ENCODE data around the gene OLFML1.

The OLFML1 gene

GRCh38 chr11:7484131-7484530 lies 1.2 kb upstream of the OLFML1 start:
- no peak for DNase-seq

GRCh38 chr11:7484645-7485044 lies 661 bp upstream of the OLFML1 start:
- no peak for DNase-seq

GRCh38 chr11:7486098-7486780 lies 933 bp downstream of the OLFML1 start:
- no peak for DNase-seq

- no peak for DNase-seq
Measured at GRCh38 chr11:7486781-7487140, 1.5 kb downstream of the OLFML1 start.

- DNase-seq = no peak
Measured at GRCh38 chr11:7487360-7487759, 2.1 kb downstream of the OLFML1 start.

- no peak for DNase-seq
Measured at GRCh38 chr11:7488681-7489080, 3.4 kb downstream of the OLFML1 start.

- DNase-seq = peak; percentile 52 to 65
Measured at GRCh38 chr11:7489376-7489775, 4.1 kb downstream of the OLFML1 start.

GRCh38 chr11:7490054-7490453 lies 4.7 kb downstream of the OLFML1 start:
- DNase-seq = peak; percentile 7 to 39

- no peak for DNase-seq
Measured at GRCh38 chr11:7490535-7490934, 5.2 kb downstream of the OLFML1 start.

- DNase-seq = no peak
Measured at GRCh38 chr11:7492253-7492652, 6.9 kb downstream of the OLFML1 start.

- no peak for DNase-seq
Measured at GRCh38 chr11:7493670-7494069, 8.4 kb downstream of the OLFML1 start.

- no peak for DNase-seq
Measured at GRCh38 chr11:7494086-7494745, 8.9 kb downstream of the OLFML1 start.

- DNase-seq = peak; percentile 56 to 75
Measured at GRCh38 chr11:7495882-7496551, 10.7 kb downstream of the OLFML1 start.

- DNase-seq = peak; percentile 39 to 48
Measured at GRCh38 chr11:7498193-7498592, 12.9 kb downstream of the OLFML1 start.

- DNase-seq = no peak
Measured at GRCh38 chr11:7499081-7499480, 13.8 kb downstream of the OLFML1 start.

- DNase-seq = no peak
Measured at GRCh38 chr11:7500251-7500650, 14.9 kb downstream of the OLFML1 start.

- no peak for DNase-seq
Measured at GRCh38 chr11:7501251-7501650, 15.9 kb downstream of the OLFML1 start.

GRCh38 chr11:7501894-7502293 lies 16.6 kb downstream of the OLFML1 start:
- no peak for DNase-seq

- no peak for DNase-seq
Measured at GRCh38 chr11:7506243-7506642, 20.9 kb downstream of the OLFML1 start.

- DNase-seq = no peak
Measured at GRCh38 chr11:7508087-7508486, 22.8 kb downstream of the OLFML1 start.

GRCh38 chr11:7509966-7510365 lies 24.7 kb downstream of the OLFML1 start:
- DNase-seq = no peak

GRCh38 chr11:7511401-7511800 lies 26.1 kb downstream of the OLFML1 start:
- peak; percentile 41 for DNase-seq

- peak; percentile 90 to 92 for DNase-seq
Measured at GRCh38 chr11:7512525-7513233, 27.4 kb downstream of the OLFML1 start.

Data from inflammatory macrophage (primary cell).